HepG2 (cell line): ENCODE results near the gene ARHGDIA. TPM values are rescaled to one million over a fixed set of nuclear protein-coding genes. Genes with fewer than 3 reads are reported as not detected.

Experiments used
- CHCHD3 ChIP-seq: sonication (generic); formaldehyde crosslinking; IDR thresholded peaks from 2 replicates; pipeline ENCODE4 v1.8.0; 2022; ENCODE audit warnings: mild to moderate bottlenecking, missing genetic modification reagents, moderate library complexity
- FOXM1 ChIP-seq: sonication (generic); formaldehyde crosslinking; IDR thresholded peaks from 2 replicates; pipeline ENCODE4 v1.5.0; 2020; ENCODE audit warnings: missing genetic modification reagents
- HOXA3 ChIP-seq: sonication (generic); formaldehyde crosslinking; IDR thresholded peaks from 2 replicates; pipeline ENCODE4 v1.5.0; 2020; ENCODE audit warnings: missing genetic modification reagents
- MTA3 ChIP-seq: sonication (generic); formaldehyde crosslinking; IDR thresholded peaks from 2 replicates; pipeline ENCODE4 v1.4.0; 2020; ENCODE audit warnings: missing genetic modification reagents
- MYC ChIP-seq: sonication (generic); formaldehyde crosslinking; IDR thresholded peaks from 2 replicates; pipeline ENCODE4 v1.9.0; 2021; ENCODE audit warnings: missing genetic modification reagents, borderline replicate concordance
- NFIB ChIP-seq: sonication (generic); formaldehyde crosslinking; IDR thresholded peaks from 2 replicates; pipeline ENCODE4 v1.9.0; 2021; ENCODE audit warnings: missing genetic modification reagents, mild to moderate bottlenecking, borderline replicate concordance
- PRPF4 ChIP-seq: fragments of 200-400 bp; formaldehyde crosslinking; IDR thresholded peaks from 2 replicates; pipeline ENCODE4 v1.6.1; 2016; ENCODE audit warnings: low read length, low read depth; ENCODE audit not compliant: poor library complexity, severe bottlenecking
- SKI ChIP-seq: fragments of 450-650 bp; IDR thresholded peaks from one replicate; pipeline ENCODE4 v1.6.1; 2018; ENCODE audit warnings: mild to moderate bottlenecking; ENCODE audit not compliant: partially characterized antibody
- SMYD3 ChIP-seq: sonication (generic); formaldehyde crosslinking; IDR thresholded peaks from 2 replicates; pipeline ENCODE4 v1.8.1; 2023; ENCODE audit warnings: mild to moderate bottlenecking, missing genetic modification reagents
- SOX6 ChIP-seq, 2 experiments: fragments of 450-650 bp in 1 of 2; sonication (generic) in 1 of 2; formaldehyde crosslinking in 1 of 2; IDR thresholded peaks; 2 replicates each; pipeline versions ENCODE4 v1.4.0 to v1.6.1; 2017 to 2020; ENCODE audit warnings: antibody characterized with exemption in 1 of 2, mild to moderate bottlenecking in 1 of 2, missing genetic modification reagents in 1 of 2
- THAP9 ChIP-seq: sonication (generic); formaldehyde crosslinking; IDR thresholded peaks from 2 replicates; pipeline ENCODE4; 2020; ENCODE audit warnings: missing genetic modification reagents, mild to moderate bottlenecking, borderline replicate concordance
- WIZ ChIP-seq: sonication (generic); formaldehyde crosslinking; IDR thresholded peaks from 2 replicates; pipeline ENCODE4 v1.5.1; 2020; ENCODE audit warnings: mild to moderate bottlenecking, missing genetic modification reagents
- XRCC5 ChIP-seq: fragments of 200-400 bp; formaldehyde crosslinking; optimal IDR thresholded peaks from 2 replicates; pipeline ENCODE3; 2017; ENCODE audit warnings: mild to moderate bottlenecking, low read length
- ZFX ChIP-seq: sonication (generic); formaldehyde crosslinking; IDR thresholded peaks from 2 replicates; pipeline ENCODE4 v1.4.0; 2020; ENCODE audit warnings: mild to moderate bottlenecking, low read depth, missing genetic modification reagents, moderate library complexity
- ZNF143 ChIP-seq: sonication (generic); formaldehyde crosslinking; IDR thresholded peaks from 2 replicates; pipeline ENCODE4 v1.4.0; 2020; ENCODE audit warnings: missing genetic modification reagents
- ZNF253 ChIP-seq: sonication (generic); formaldehyde crosslinking; IDR thresholded peaks from 2 replicates; pipeline ENCODE4 v1.8.0; 2022; ENCODE audit warnings: mild to moderate bottlenecking, missing genetic modification reagents, borderline replicate concordance
- ZNF367 ChIP-seq: sonication (generic); formaldehyde crosslinking; IDR thresholded peaks from 2 replicates; pipeline ENCODE4 v1.4.0; 2020; ENCODE audit warnings: missing genetic modification reagents, borderline replicate concordance
- ZNF577 ChIP-seq: sonication (generic); formaldehyde crosslinking; IDR thresholded peaks from 2 replicates; pipeline ENCODE4 v1.4.0; 2020; ENCODE audit warnings: mild to moderate bottlenecking, low read depth, missing genetic modification reagents, borderline replicate concordance
- ZNF772 ChIP-seq: sonication (generic); formaldehyde crosslinking; IDR thresholded peaks from 2 replicates; pipeline ENCODE4 v1.5.0; 2020; ENCODE audit warnings: mild to moderate bottlenecking, missing genetic modification reagents
- ZNF781 ChIP-seq: sonication (generic); formaldehyde crosslinking; IDR thresholded peaks from 2 replicates; pipeline ENCODE4 v1.5.1; 2020; ENCODE audit warnings: borderline replicate concordance, mild to moderate bottlenecking, missing genetic modification reagents; ENCODE audit errors: not compliant biosample characterization
- ZNF878 ChIP-seq: sonication (generic); formaldehyde crosslinking; IDR thresholded peaks from 2 replicates; pipeline ENCODE4 v1.8.1; 2023; ENCODE audit warnings: mild to moderate bottlenecking, missing genetic modification reagents, moderate library complexity
- polyA plus RNA-seq, 8 experiments: library from polyadenylated mRNA; depleted of rRNA in 3 of 8; stranded (reverse) in 7 of 8; unstranded in 1 of 8; fragments of >200 nt; fragmentation: Illumina TruSeq in 4 of 8; extraction: Trizol in 4 of 8; gene quantifications; 2 replicates each; pipeline versions ENCODE4 v1.2.1 to v1.2.3, GENCODE V29; 2011 to 2016; ENCODE audit warnings: low read depth in 4 of 8, missing spikeins in 1 of 8, mixed read lengths in 1 of 8; ENCODE audit not compliant: insufficient read depth in 1 of 8
- total RNA-seq, 5 experiments: library from RNA; depleted of rRNA; stranded (reverse); fragments of >200 nt; fragmentation: Illumina TruSeq; extraction: Trizol; gene quantifications; 2 replicates each; pipeline ENCODE4 v1.2.3, GENCODE V29; 2016; ENCODE audit warnings: low read depth in 1 of 5
- TF ChIP-seq, protein P1 (sequence below): sonication (generic); formaldehyde crosslinking; IDR thresholded peaks from 2 replicates; pipeline ENCODE4 v1.5.0; 2020; ENCODE audit warnings: missing genetic modification reagents
- TF ChIP-seq, protein P2 (sequence below): sonication (generic); formaldehyde crosslinking; IDR thresholded peaks from 2 replicates; pipeline ENCODE4 v1.4.0; 2020; ENCODE audit warnings: missing genetic modification reagents

Gene ARHGDIA
- total and polyA plus RNA-seq, 2 of the 13 experiments (the other 11 are each of a cell fraction or from before 2014, with no cell fraction given), result 40.0 to 64.0 TPM

- TF ChIP-seq, protein P1, sequence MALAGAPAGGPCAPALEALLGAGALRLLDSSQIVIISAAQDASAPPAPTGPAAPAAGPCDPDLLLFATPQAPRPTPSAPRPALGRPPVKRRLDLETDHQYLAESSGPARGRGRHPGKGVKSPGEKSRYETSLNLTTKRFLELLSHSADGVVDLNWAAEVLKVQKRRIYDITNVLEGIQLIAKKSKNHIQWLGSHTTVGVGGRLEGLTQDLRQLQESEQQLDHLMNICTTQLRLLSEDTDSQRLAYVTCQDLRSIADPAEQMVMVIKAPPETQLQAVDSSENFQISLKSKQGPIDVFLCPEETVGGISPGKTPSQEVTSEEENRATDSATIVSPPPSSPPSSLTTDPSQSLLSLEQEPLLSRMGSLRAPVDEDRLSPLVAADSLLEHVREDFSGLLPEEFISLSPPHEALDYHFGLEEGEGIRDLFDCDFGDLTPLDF (CRISPR knock-in tag), result peak; percentile 41; the same call in 1 of the 2 replicates
- TF ChIP-seq CHCHD3 (CRISPR knock-in tag) (peak; percentile 33; the same call in 1 of the 2 replicates), SOX6 (IDR thresholded peaks at IDR 0.05) (no peak), SOX6 (CRISPR knock-in tag; IDR thresholded peaks at IDR 0.05) (peak; percentile 55), ZFX (CRISPR knock-in tag) (peak; percentile 53; the same call in 1 of the 2 replicates), MYC (0 out of 2 replicates have a peak, but pooled peaks have one; percentile 58), NFIB (CRISPR knock-in tag) (peak; percentile 61; the same call in 1 of the 2 replicates), ZNF367 (CRISPR knock-in tag) (no peak), ZNF878 (0 out of 2 replicates have a peak, but pooled peaks have one; percentile 51), SMYD3 (CRISPR knock-in tag) (peak; percentile 93; the same call in 1 of the 2 replicates), ZNF253 (CRISPR knock-in tag) (peak; percentile 64; the same call in 1 of the 2 replicates), ZNF143 (peak; percentile 39; the same call in 1 of the 2 replicates), WIZ (CRISPR knock-in tag) (peak; percentile 45; the same call in 1 of the 2 replicates), PRPF4 (peak; percentile 56), SKI (no peak), MTA3 (CRISPR knock-in tag) (no peak), ZNF577 (CRISPR knock-in tag) (no peak), HOXA3 (CRISPR knock-in tag) (peak; percentile 77), FOXM1 (no peak), ZNF781 (CRISPR knock-in tag) (peak; percentile 12), ZNF772 (CRISPR knock-in tag) (peak; percentile 69; the same call in 1 of the 2 replicates), THAP9 (CRISPR knock-in tag) (peak; percentile 63; the same call in 1 of the 2 replicates), XRCC5 (peak; percentile 89)
- TF ChIP-seq, protein P2, sequence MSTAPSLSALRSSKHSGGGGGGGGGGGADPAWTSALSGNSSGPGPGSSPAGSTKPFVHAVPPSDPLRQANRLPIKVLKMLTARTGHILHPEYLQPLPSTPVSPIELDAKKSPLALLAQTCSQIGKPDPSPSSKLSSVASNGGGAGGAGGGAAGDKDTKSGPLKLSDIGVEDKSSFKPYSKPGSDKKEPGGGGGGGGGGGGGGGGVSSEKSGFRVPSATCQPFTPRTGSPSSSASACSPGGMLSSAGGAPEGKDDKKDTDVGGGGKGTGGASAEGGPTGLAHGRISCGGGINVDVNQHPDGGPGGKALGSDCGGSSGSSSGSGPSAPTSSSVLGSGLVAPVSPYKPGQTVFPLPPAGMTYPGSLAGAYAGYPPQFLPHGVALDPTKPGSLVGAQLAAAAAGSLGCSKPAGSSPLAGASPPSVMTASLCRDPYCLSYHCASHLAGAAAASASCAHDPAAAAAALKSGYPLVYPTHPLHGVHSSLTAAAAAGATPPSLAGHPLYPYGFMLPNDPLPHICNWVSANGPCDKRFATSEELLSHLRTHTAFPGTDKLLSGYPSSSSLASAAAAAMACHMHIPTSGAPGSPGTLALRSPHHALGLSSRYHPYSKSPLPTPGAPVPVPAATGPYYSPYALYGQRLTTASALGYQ (CRISPR knock-in tag), result peak; percentile 61; the same call in 1 of the 2 replicates
Measured at GRCh38 chr17:81869221-81870130, 1.7 kb downstream of the ARHGDIA start (continued).
